Measurements from ENCODE around the gene ARMH3.

The ARMH3 gene

GRCh38 chr10:101894742-101895141, 161.2 kb downstream of the ARMH3 start:
- H3K4me1 ChIP-seq (ENCODE audit: insufficient read depth, poor library complexity, severe bottlenecking), result peaks cover 5% of the 10 kb centered on the region
- H3K27ac ChIP-seq (ENCODE audit: poor library complexity, severe bottlenecking), result no peak overlapping the region
- no peaks in the 10 kb centered on the region for H3K27me3 ChIP-seq (ENCODE audit: insufficient read depth, poor library complexity, severe bottlenecking)
- ATAC-seq (ENCODE audit: low read depth) (no peak), DNase-seq (ENCODE audit: low spot score) (no peak)
- no peaks in the 10 kb centered on the region for H3K9me3 ChIP-seq (ENCODE audit: severe bottlenecking)
- H3K4me3 ChIP-seq (ENCODE audit: severe bottlenecking), result no peak overlapping the region
- H3K36me3 ChIP-seq (ENCODE audit: low read depth), result no peaks in the 10 kb centered on the region
- TF ChIP-seq, protein P1, sequence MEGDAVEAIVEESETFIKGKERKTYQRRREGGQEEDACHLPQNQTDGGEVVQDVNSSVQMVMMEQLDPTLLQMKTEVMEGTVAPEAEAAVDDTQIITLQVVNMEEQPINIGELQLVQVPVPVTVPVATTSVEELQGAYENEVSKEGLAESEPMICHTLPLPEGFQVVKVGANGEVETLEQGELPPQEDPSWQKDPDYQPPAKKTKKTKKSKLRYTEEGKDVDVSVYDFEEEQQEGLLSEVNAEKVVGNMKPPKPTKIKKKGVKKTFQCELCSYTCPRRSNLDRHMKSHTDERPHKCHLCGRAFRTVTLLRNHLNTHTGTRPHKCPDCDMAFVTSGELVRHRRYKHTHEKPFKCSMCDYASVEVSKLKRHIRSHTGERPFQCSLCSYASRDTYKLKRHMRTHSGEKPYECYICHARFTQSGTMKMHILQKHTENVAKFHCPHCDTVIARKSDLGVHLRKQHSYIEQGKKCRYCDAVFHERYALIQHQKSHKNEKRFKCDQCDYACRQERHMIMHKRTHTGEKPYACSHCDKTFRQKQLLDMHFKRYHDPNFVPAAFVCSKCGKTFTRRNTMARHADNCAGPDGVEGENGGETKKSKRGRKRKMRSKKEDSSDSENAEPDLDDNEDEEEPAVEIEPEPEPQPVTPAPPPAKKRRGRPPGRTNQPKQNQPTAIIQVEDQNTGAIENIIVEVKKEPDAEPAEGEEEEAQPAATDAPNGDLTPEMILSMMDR (IDR thresholded peaks at IDR 0.05; ENCODE audit: poor library complexity, severe bottlenecking), result no peak

GRCh38 chr10:101894266-101894665, 161.7 kb downstream of the ARMH3 start:
- H3K4me1 ChIP-seq (ENCODE audit: insufficient read depth, poor library complexity, severe bottlenecking), result peaks cover 5% of the 10 kb centered on the region
- no peak overlapping the region for H3K27ac ChIP-seq (ENCODE audit: poor library complexity, severe bottlenecking)
- H3K36me3 ChIP-seq (ENCODE audit: low read depth), result peaks cover under 1% of the 10 kb centered on the region; the same call in 1 of the 2 replicates
- H3K9me3 ChIP-seq (ENCODE audit: severe bottlenecking), result no peaks in the 10 kb centered on the region
- DNase-seq (ENCODE audit: low spot score), result no peak
- no peaks in the 10 kb centered on the region for H3K27me3 ChIP-seq (ENCODE audit: insufficient read depth, poor library complexity, severe bottlenecking)
- ATAC-seq (ENCODE audit: low read depth), result no peak
- H3K4me3 ChIP-seq (ENCODE audit: severe bottlenecking), result no peak overlapping the region
- TF ChIP-seq, protein P1 (IDR thresholded peaks at IDR 0.05; ENCODE audit: poor library complexity, severe bottlenecking), result no peak

DNA sequence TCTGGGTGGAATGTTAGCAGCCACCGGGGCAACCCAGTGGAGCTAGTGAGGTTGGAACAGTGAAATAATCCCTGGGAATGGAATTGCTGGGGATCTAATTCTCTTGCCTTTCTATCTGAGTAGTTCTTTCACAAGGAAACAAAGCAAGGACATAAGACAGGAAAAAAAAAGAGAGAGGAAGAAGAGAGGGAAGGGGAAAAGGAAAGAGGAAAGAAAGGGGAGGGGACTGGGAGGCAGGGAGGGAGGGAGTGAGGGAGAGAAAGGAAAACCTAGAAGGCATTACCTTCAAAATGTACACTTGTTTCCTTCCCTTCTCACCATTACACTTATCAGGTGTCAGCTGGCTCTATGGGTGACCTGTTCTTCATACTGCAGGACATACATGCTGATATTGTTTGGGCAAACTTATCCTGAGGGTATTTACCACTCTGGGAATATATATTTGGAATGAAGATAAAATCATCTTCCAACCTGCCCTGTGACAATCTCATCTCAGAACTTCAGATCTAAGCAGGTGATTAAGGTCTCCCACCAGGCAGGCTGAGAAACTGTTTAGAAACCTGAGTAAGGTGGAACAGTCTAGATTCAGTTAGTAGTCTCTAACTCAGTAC, 162.4 kb downstream of the ARMH3 start:
- no peaks in the 10 kb centered on the region for H3K27me3 ChIP-seq (ENCODE audit: insufficient read depth, poor library complexity, severe bottlenecking)
- peaks cover 5% of the 10 kb centered on the region for H3K4me1 ChIP-seq (ENCODE audit: insufficient read depth, poor library complexity, severe bottlenecking)
- H3K9me3 ChIP-seq (ENCODE audit: severe bottlenecking), result no peaks in the 10 kb centered on the region
- no peak overlapping the region for H3K27ac ChIP-seq (ENCODE audit: poor library complexity, severe bottlenecking)
- peaks cover 7% of the 10 kb centered on the region; the same call in 1 of the 2 replicates for H3K36me3 ChIP-seq (ENCODE audit: low read depth)
- ATAC-seq (ENCODE audit: low read depth) (no peak), DNase-seq (ENCODE audit: low spot score) (no peak)
- H3K4me3 ChIP-seq (ENCODE audit: severe bottlenecking), result no peak overlapping the region
- TF ChIP-seq, protein P1 (IDR thresholded peaks at IDR 0.05; ENCODE audit: poor library complexity, severe bottlenecking), result no peak

GRCh38 chr10:101892782-101893391, 163.1 kb downstream of the ARMH3 start:
- ATAC-seq (ENCODE audit: low read depth) (no peak), DNase-seq (ENCODE audit: low spot score) (no peak)
- H3K36me3 ChIP-seq (ENCODE audit: low read depth), result peaks cover 7% of the 10 kb centered on the region; the same call in 1 of the 2 replicates
- TF ChIP-seq, protein P1 (IDR thresholded peaks at IDR 0.05; ENCODE audit: poor library complexity, severe bottlenecking), result no peak
- H3K4me3 ChIP-seq (ENCODE audit: severe bottlenecking), result no peak overlapping the region
- H3K4me1 ChIP-seq (ENCODE audit: insufficient read depth, poor library complexity, severe bottlenecking), result peaks cover 5% of the 10 kb centered on the region
- H3K9me3 ChIP-seq (ENCODE audit: severe bottlenecking), result no peaks in the 10 kb centered on the region
- no peak overlapping the region for H3K27ac ChIP-seq (ENCODE audit: poor library complexity, severe bottlenecking)
- no peaks in the 10 kb centered on the region for H3K27me3 ChIP-seq (ENCODE audit: insufficient read depth, poor library complexity, severe bottlenecking)

Data from RWPE2 (cell line).